Measurements from ENCODE around the gene RHBDD2. TPM values are rescaled to one million over a fixed set of nuclear protein-coding genes. Genes with fewer than 3 reads are reported as not detected.
"Not testable (repeated sequence)": the region's sequence is repeated elsewhere in the genome, so short reads cannot be mapped to it uniquely, and the experiment has no call there.

The RHBDD2 gene
- polyA plus RNA-seq, 12 donors: 14.2 to 36.3 (median 18.6) TPM; not detected in 1

GRCh38 chr7:75885036-75885435, 6.2 kb downstream of the RHBDD2 start:
- DNase-seq: no peak

GRCh38 chr7:75887669-75888369, 9.0 kb downstream of the RHBDD2 start:
- DNase-seq: no peak

- DNase-seq: no peak
Measured at GRCh38 chr7:75888464-75889222, 9.8 kb downstream of the RHBDD2 start.

GRCh38 chr7:75889223-75889825, 10.5 kb downstream of the RHBDD2 start:
- DNase-seq: no peak

- DNase-seq: no peak
Measured at GRCh38 chr7:75889826-75890225, 11.0 kb downstream of the RHBDD2 start.

- DNase-seq: not testable (repeated sequence)
Measured at GRCh38 chr7:75891237-75891636, 12.4 kb downstream of the RHBDD2 start.

- no peak for DNase-seq
Measured at GRCh38 chr7:75891815-75892411, 13.1 kb downstream of the RHBDD2 start.

- DNase-seq: peak; percentile 57
Measured at GRCh38 chr7:75892634-75893272, 13.9 kb downstream of the RHBDD2 start.

GRCh38 chr7:75896803-75897327, 18.0 kb downstream of the RHBDD2 start:
- no peak for DNase-seq

GRCh38 chr7:75900617-75901315, 21.9 kb downstream of the RHBDD2 start:
- DNase-seq: no peak

GRCh38 chr7:75905785-75906604, 27.2 kb downstream of the RHBDD2 start:
- no peak for DNase-seq

- DNase-seq: no peak
Measured at GRCh38 chr7:75906991-75907667, 28.3 kb downstream of the RHBDD2 start.

GRCh38 chr7:75907668-75908039, 28.8 kb downstream of the RHBDD2 start:
- DNase-seq: not testable (repeated sequence)

- no peak for DNase-seq
Measured at GRCh38 chr7:75909521-75910132, 30.8 kb downstream of the RHBDD2 start.

GRCh38 chr7:75911186-75911585, 32.4 kb downstream of the RHBDD2 start:
- DNase-seq: not testable (repeated sequence)

GRCh38 chr7:75913437-75913836, 34.6 kb downstream of the RHBDD2 start:
- DNase-seq: no peak

GRCh38 chr7:75914169-75914654, 35.4 kb downstream of the RHBDD2 start:
- no peak for DNase-seq

- peak; percentile 94 for DNase-seq
Measured at GRCh38 chr7:75914655-75915415, 36.0 kb downstream of the RHBDD2 start, which contains the start of gene POR. Gene POR, plus strand, starts transcription at chr7:75915155. Its CDS starts 38,847 bp downstream, at chr7:75954002.
